OCI-LY1 (cell line): Measurements from ENCODE around the gene CACNA1D.
"Not testable (repeated sequence)": the region's sequence is repeated elsewhere in the genome, so short reads cannot be mapped to it uniquely, and the experiment has no call there.

Experiments used
- H2AFZ ChIP-seq: fragments of 200-600 bp; sonication (generic), shearing (Covaris generic); 2 replicates; pipeline ENCODE4 v1.6.0; 2014; ENCODE audit warnings: antibody characterized with exemption, mild to moderate bottlenecking, low read length
- H3F3A ChIP-seq: fragments of 200-600 bp; sonication (generic), shearing (Covaris generic); 2 replicates; pipeline ENCODE4 v1.6.0; 2014; ENCODE audit warnings: mild to moderate bottlenecking, antibody characterized with exemption, low read length, moderate library complexity; ENCODE audit not compliant: insufficient read depth
- H3K27ac ChIP-seq: fragments of 200-600 bp; sonication (generic); 2 replicates; pipeline ENCODE4 v1.5.1; 2014; ENCODE audit warnings: low read length, mixed run types, mild to moderate bottlenecking, low read depth; ENCODE audit not compliant: poor library complexity, severe bottlenecking
- H3K27me3 ChIP-seq: fragments of 200-600 bp; sonication (generic); 2 replicates; pipeline ENCODE4 v1.6.0; 2014; ENCODE audit warnings: antibody characterized with exemption, mild to moderate bottlenecking, low read length, moderate library complexity; ENCODE audit not compliant: insufficient read depth
- H3K36me3 ChIP-seq: fragments of 200-600 bp; sonication (generic); 2 replicates; pipeline ENCODE4 v1.6.1; 2014; ENCODE audit warnings: mild to moderate bottlenecking, antibody characterized with exemption, low read length, moderate library complexity, mixed read lengths; ENCODE audit not compliant: insufficient read depth
- H3K4me1 ChIP-seq: fragments of 200-600 bp; sonication (generic); 2 replicates; pipeline ENCODE4 v1.5.1; 2014; ENCODE audit warnings: mild to moderate bottlenecking, low read length, moderate library complexity; ENCODE audit not compliant: insufficient read depth, severe bottlenecking
- H3K4me2 ChIP-seq: fragments of 200-600 bp; sonication (generic), shearing (Covaris generic); 2 replicates; pipeline ENCODE4 v1.6.1; 2014; ENCODE audit warnings: low read length
- H3K4me3 ChIP-seq: fragments of 200-600 bp; sonication (generic); 2 replicates; pipeline ENCODE4 v1.5.1; 2014; ENCODE audit warnings: low read length, low read depth, mild to moderate bottlenecking, mixed read lengths; ENCODE audit not compliant: poor library complexity, severe bottlenecking
- H3K79me2 ChIP-seq: fragments of 200-600 bp; shearing (Covaris generic); 2 replicates; pipeline ENCODE4 v1.6.1; 2016; ENCODE audit warnings: mixed run types, low read length, mixed read lengths; ENCODE audit not compliant: insufficient read depth
- H3K9ac ChIP-seq: fragments of 200-600 bp; sonication (generic), shearing (Covaris generic); 2 replicates; pipeline ENCODE4 v1.6.1; 2014; ENCODE audit warnings: mild to moderate bottlenecking, low read length, mixed read lengths
- H3K9me2 ChIP-seq: fragments of 200-600 bp; sonication (generic), shearing (Covaris generic); 2 replicates; pipeline ENCODE4 v1.6.1; 2014; ENCODE audit warnings: low read depth, mild to moderate bottlenecking, low read length, mixed read lengths
- H3K9me3 ChIP-seq: fragments of 200-600 bp; shearing (Covaris generic); 2 replicates; pipeline ENCODE4 v1.6.1; 2014; ENCODE audit warnings: low read length, mixed read lengths
- H4K20me1 ChIP-seq: fragments of 200-600 bp; sonication (generic), shearing (Covaris generic); 2 replicates; pipeline ENCODE4 v1.6.0; 2016; ENCODE audit warnings: mild to moderate bottlenecking, low read length; ENCODE audit not compliant: insufficient read depth
- EZH2 ChIP-seq: fragments of 200-600 bp; sonication (generic), shearing (Covaris generic); IDR thresholded peaks from 2 replicates; pipeline ENCODE4 v1.8.0; 2017; ENCODE audit warnings: borderline replicate concordance, mixed run types, mild to moderate bottlenecking, antibody characterized with exemption, low read length, moderate library complexity, mixed read lengths
- TF ChIP-seq, protein P1 (sequence below): fragments of 200-600 bp; sonication (generic), shearing (Covaris generic); IDR thresholded peaks from 2 replicates; pipeline ENCODE4 v1.5.1; 2017; ENCODE audit warnings: mild to moderate bottlenecking, antibody characterized with exemption, low read length, moderate library complexity, mixed read lengths

Gene CACNA1D

DNA sequence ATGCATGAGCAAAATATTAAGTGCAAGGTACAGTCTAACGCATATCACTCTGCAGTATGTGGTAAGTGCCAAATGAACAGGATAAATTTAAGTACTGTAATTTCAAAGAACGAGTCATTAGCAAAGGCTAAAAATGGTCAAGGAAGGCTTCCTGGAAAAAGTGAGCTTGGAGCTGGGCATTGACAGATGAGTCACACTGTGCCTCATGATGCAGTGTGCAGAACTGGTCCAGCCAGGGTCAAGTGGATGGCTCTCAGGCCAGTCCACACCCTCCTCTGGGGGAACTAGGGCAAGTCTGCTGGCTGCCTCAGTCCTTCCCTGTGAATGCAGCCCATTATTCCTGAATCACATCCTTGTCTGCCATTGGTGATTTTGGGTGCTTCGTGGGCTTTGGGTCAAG is 76.3 kb downstream of the CACNA1D start:
- no peaks in the 10 kb centered on the region for H3K9me2 ChIP-seq
- H3K27ac ChIP-seq: no peak overlapping the region
- no peaks in the 10 kb centered on the region for H3K27me3 ChIP-seq
- no peak overlapping the region for H3K9ac ChIP-seq
- no peak overlapping the region for H3K4me2 ChIP-seq
- H2AFZ ChIP-seq: no peak overlapping the region
- no peaks in the 10 kb centered on the region for H3F3A ChIP-seq
- no peak overlapping the region for H3K4me3 ChIP-seq
- no peaks in the 10 kb centered on the region for H3K36me3 ChIP-seq
- no peaks in the 10 kb centered on the region for H3K4me1 ChIP-seq
- no peaks in the 10 kb centered on the region for H3K79me2 ChIP-seq
- TF ChIP-seq EZH2: no peak
- TF ChIP-seq, protein P1, sequence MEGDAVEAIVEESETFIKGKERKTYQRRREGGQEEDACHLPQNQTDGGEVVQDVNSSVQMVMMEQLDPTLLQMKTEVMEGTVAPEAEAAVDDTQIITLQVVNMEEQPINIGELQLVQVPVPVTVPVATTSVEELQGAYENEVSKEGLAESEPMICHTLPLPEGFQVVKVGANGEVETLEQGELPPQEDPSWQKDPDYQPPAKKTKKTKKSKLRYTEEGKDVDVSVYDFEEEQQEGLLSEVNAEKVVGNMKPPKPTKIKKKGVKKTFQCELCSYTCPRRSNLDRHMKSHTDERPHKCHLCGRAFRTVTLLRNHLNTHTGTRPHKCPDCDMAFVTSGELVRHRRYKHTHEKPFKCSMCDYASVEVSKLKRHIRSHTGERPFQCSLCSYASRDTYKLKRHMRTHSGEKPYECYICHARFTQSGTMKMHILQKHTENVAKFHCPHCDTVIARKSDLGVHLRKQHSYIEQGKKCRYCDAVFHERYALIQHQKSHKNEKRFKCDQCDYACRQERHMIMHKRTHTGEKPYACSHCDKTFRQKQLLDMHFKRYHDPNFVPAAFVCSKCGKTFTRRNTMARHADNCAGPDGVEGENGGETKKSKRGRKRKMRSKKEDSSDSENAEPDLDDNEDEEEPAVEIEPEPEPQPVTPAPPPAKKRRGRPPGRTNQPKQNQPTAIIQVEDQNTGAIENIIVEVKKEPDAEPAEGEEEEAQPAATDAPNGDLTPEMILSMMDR: no peak
- H3K9me3 ChIP-seq: no peaks in the 10 kb centered on the region
- no peaks in the 10 kb centered on the region for H4K20me1 ChIP-seq

DNA sequence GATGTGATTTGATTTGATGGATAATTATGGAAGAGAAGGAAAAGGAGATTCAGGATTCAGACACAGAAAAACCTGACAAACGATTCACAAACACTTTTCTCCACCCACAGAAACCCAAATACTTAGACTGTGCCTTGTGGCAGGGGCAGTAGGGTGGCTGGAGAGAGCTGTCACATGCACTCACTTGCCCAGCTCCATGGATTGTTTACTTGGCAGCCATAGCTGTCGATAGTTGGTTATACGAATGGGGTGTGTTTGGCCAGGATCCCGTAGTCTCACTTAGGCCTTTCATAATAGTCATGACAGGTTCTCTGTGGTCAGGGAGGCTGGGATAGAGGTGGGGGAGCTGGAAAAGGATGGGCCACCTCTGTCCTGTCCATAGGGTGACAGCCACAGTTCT is 76.9 kb downstream of the CACNA1D start:
- Histone ChIP-seq H4K20me1 (no peaks in the 10 kb centered on the region), H3K27ac (no peak overlapping the region), H3K9me2 (no peaks in the 10 kb centered on the region), H3K36me3 (no peaks in the 10 kb centered on the region), H2AFZ (no peak overlapping the region), H3F3A (no peaks in the 10 kb centered on the region), H3K9ac (no peak overlapping the region), H3K27me3 (no peaks in the 10 kb centered on the region), H3K9me3 (no peaks in the 10 kb centered on the region), H3K79me2 (no peaks in the 10 kb centered on the region), H3K4me1 (no peaks in the 10 kb centered on the region), H3K4me2 (no peak overlapping the region), H3K4me3 (no peak overlapping the region)
- TF ChIP-seq, protein P1: no peak
- TF ChIP-seq EZH2: no peak

DNA sequence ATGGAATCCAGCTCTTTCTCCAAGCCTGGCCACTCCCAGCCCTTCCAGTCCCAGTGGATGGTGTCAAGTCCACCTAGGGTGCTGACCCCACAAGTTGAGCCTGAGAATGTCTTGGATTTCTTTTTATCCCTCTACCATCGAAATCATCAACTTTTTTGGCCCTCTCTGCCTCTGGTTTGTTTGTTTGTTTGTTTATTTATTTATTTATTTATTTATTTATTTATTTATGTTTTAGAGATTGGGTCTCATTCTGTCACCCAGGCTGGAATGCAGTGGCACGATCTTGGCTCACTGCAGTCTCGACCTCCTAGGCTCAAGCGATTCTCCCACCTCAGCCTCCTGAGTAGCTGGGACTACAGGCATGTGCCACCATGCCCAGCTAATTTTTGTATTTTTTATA is 77.8 kb downstream of the CACNA1D start:
- not testable (repeated sequence) for H3K4me1 ChIP-seq, H4K20me1 ChIP-seq, H3F3A ChIP-seq, H3K27ac ChIP-seq, H2AFZ ChIP-seq, H3K36me3 ChIP-seq, H3K9me3 ChIP-seq, H3K4me3 ChIP-seq, H3K27me3 ChIP-seq, H3K4me2 ChIP-seq, H3K9me2 ChIP-seq, H3K9ac ChIP-seq, H3K79me2 ChIP-seq

DNA sequence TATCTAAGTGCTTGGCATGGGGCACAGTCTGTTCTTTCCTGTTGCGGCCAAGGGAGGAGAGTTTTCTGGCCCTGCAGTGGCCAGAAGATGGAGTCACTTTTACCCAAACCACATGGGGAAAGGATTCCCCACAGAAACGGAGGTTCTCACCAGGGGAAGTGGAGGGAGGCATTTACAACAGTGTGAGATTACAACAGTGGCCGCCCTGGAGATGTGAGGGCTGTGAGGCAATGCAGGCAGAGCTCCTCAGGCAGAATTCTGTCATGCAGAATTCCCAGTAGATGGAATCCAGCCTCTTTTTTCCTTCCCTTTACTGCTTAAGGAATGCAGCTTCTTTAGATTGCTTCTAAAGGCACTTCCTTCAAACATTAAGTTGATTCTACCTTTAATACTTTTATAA is 83.1 kb downstream of the CACNA1D start:
- H3K27ac ChIP-seq: no peak overlapping the region
- no peaks in the 10 kb centered on the region for H3K36me3 ChIP-seq
- no peak overlapping the region for H3K4me2 ChIP-seq
- no peaks in the 10 kb centered on the region for H3K4me1 ChIP-seq
- no peak overlapping the region for H3K4me3 ChIP-seq
- no peak overlapping the region for H2AFZ ChIP-seq
- no peaks in the 10 kb centered on the region for H3K9me3 ChIP-seq
- H3K79me2 ChIP-seq: no peaks in the 10 kb centered on the region
- H3K9me2 ChIP-seq: no peaks in the 10 kb centered on the region
- H3K9ac ChIP-seq: no peak overlapping the region
- no peaks in the 10 kb centered on the region for H3F3A ChIP-seq
- H4K20me1 ChIP-seq: no peaks in the 10 kb centered on the region
- TF ChIP-seq EZH2: no peak
- TF ChIP-seq, protein P1: no peak
- H3K27me3 ChIP-seq: no peaks in the 10 kb centered on the region
